T-helper 17 cell (primary cell): ENCODE data around the gene CMTR2. TPM values are rescaled to one million over a fixed set of nuclear protein-coding genes. Genes with fewer than 3 reads are reported as not detected.

Experiments
- total RNA-seq, 4 donors: library from RNA in 2 of 4; stranded (reverse) in 2 of 4; gene quantifications; one replicate each; pipeline ENCODE4 v1.2.3 and lab custom pipeline; 2022 to 2026

CMTR2 gene
- total RNA-seq, 2 donors from 2014 or later = 8.4 to 10.4 TPM

Other genes starting within 250 kb of the CMTR2 start
- gene HYDIN, start 58.7 kb downstream of the CMTR2 start, total RNA-seq = not detected
- gene CALB2, start 69.3 kb upstream of the CMTR2 start, total RNA-seq = not detected
- not detected for gene TLE7, start 152.7 kb upstream of the CMTR2 start, total RNA-seq
- gene ZNF23, start 172.8 kb upstream of the CMTR2 start, total RNA-seq = 10 to 100 TPM in 1 of 2 donors, 1 to 10 TPM in 1; 7.4 to 10.5 TPM
- gene ZNF19, start 199.9 kb upstream of the CMTR2 start, total RNA-seq = 1 to 10 TPM; 5.1 to 6.3 TPM
- gene CHST4, start 237.0 kb upstream of the CMTR2 start, total RNA-seq = not detected